ENCODE data around the gene PITPNM3.

PITPNM3 gene

DNA sequence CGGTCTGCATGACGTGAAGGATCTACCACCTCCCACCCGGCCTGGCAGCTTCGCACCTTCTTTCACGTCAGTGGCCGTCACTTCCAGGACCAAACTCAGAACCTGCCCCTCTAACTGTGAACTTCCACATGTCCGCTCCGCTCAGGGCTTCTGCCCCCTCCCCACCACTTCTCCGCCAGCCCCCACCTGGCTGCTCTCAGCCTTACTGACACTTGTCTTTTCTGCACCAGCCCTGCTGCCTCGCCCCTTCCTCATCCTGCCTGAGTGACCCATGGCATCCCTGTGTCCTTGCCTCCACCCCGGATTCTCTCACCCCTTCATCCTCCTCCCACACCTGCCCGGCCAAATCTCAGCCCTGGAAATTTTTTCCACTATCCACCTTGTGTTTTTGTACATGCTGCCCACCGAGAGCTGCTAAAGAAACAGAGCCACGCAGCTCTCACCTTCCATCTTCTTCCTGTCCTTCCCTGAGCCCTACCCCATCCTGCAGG is 97.8 kb downstream of the PITPNM3 start:
- FAIRE-seq: no peak

DNA sequence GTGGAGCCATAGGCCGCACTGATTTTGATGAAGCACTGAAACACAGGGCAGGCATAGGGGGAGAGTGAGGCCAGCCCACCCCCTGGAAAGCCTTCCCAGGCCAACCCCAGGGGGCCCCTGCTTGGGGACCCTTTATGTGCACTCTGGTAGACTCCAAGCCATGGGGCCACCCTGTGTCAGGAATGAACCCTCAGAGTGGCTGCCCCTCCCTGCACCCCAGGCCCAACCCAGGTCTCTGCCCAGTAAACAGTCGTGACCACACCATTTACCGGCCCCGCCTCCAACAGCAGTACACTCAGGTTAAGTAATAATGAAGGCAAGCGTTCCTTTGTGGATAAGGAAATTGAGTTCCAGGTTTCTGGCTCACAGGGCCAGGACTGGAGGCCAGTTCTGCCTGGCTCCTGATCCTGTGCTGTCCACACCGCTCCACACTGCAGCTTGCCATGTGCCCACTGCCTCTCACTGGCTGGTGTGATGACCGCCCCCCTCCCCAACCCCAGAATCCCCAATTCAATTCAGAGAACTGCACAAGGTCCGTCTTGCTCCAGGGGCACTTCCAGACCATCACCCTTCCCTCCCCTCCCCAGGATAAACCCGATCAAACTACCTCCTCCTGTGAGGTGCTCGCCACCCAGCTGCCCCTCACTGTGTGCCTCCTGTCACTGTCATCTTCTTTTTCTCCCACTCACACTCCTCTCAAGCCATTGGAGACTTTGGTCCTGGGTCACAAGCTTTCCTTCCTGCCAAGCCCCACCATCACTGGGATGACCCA is 98.5 kb downstream of the PITPNM3 start:
- FAIRE-seq: no peak

DNA sequence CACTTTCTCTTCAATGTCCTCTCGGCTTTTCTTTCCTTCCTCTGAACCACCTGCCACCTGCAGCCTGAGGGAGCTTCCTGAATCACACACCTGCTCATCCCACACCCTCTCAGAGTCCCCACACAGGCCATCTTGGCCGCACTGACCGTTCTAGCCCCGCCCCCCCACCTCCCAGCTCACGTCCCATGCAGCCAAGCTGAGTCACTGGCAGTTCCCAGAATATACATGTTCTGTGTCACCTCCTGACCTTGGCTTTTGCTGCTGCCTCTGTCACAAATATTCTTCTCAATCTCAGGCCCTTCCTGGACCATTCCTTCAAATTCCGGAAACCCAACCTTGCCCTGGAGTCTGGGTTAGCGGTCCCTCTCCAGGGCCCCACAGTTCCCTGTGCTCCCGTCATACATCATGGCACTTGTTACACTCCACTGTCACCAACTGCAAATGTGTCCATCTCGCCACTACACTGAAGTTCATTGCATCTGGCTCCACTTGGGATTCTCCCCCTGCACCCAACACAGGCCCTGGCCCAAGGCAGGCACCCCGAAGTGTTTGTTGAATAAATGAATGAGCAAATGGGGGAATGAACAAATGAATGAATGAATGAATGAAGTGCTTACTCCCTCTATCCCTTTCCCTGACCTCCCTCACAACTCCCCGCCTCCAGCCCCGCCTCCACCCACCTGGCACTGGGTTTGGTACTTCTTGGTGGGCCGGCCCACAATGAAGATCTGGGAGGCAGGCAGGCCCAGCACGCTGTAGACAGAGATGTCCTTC is 99.3 kb downstream of the PITPNM3 start:
- no peak for FAIRE-seq

GRCh38 chr17:6456321-6456720 is 100.0 kb downstream of the PITPNM3 start:
- FAIRE-seq: no peak

DNA sequence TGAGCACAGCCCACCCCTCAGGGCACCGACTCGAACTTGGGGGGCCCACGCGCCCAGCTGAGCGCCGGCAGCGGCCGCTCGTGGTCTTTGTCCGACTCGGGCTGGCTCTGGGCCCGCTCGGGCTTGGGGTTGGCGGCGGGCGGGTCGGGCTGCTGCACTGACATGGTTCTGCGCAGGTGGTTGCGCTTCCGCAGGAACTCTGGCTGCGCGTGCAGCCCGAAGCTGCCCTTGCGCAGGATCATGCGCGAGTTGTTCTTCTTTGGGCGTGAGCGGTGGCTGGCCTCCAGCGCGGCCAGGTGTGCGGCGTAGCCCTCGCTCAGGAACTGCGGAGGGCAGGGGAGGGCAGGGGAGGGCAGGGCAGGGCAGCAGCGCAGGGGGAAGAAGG is 101.0 kb downstream of the PITPNM3 start:
- no peak for FAIRE-seq

GRCh38 chr17:6454495-6455320 is 101.6 kb downstream of the PITPNM3 start:
- FAIRE-seq: no peak

DNA sequence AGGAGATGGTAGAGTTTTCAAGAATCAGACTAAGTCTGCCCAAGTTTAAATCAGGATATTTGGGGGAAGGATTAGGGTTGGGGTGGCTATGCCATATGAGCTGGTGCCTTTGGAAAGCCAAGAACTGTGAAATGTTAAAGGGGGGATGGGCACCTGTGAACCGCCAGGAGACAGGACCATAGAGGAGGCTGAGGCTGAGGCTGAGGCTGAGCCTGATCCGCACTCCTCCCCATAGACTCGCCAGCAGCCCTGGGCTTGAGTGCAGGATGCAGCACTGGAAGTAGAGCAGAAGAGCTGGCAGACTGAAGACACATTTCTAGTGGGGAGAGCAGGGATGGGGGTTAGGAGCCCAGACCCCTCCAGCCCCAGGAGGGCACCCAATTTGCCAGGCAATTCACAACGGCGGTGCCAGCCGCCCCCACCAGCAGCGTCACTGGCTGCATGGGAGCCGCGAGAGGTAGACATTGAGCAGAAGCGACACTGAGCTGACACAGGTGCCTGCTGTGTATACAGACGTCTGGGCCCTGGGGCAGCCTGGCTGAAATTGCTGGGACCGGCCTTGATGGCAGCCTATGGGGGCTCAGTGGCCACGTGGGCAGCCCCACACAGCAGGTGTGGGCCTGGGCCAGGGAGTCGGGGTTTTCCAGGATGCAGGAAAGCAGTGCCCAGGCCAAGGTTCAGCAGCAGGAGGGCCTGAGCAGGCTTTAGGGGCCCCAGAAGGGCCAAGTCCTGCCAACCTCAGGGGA is 102.9 kb downstream of the PITPNM3 start:
- no peak for FAIRE-seq

GRCh38 chr17:6452471-6453266 is 103.7 kb downstream of the PITPNM3 start:
- FAIRE-seq: no peak

DNA sequence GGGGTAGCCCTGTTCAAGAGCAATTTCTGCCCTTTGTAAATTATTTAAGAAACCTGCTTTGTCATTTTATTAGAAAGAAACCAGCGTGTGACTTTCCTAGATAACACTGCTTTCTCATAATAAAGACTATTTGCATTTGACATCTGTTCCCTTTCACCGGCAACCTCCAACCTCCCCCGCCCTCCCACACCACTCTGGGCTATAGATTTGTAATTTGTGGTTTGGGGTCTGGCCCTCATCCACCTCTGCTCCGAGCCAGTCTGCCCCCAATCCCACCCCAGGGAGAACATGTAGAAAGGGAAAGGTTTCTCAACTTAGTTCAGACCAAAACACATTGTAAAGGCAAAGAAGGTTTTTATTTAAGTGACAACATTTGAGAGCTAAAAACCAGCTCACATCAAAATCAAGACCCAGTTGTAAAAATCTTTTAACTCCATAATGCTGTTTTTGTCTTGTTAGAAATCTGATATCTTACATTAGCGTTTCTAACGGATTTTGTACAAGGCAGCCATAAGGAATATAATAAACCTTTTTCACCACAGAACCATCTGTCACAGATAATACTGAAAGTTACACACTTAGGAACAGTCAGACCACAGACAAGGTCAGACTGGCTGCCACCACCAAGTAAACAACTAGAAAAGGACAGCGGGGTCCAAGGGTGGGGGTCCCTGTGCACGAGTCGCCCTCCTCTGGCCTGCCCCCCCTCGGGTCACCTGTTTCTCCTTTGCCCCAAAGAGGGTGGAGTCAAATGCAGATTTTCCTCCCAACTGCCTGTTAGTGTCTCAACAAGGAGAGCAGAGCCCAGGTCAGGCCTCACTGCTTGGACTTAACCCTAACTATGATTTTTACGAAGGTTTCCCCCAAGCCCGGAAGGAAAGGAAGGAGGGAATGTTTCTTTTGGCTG is 105.2 kb downstream of the PITPNM3 start:
- no peak for FAIRE-seq

- FAIRE-seq: no peak
Observed at GRCh38 chr17:6449307-6449706, 107.0 kb downstream of the PITPNM3 start.

DNA sequence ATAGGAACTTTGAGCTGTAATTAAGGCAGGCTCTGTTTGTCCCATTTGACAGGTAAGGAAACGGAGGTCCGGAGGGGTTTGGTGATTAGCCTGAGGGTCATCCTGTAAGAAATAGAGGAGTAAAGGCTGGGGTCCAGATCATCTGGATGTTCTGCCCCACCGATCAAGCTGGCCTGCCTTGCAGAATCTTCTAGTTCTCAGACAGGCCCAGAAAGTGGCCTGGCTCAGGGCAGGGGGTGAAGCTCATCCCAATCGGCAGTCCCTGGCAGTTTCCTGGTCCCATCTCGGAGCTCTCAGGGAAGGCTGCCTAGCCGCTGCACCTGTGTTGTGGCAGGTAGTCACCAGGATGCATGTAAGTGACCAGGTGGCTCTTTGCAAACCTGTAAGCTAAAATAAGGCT is 107.9 kb downstream of the PITPNM3 start:
- FAIRE-seq: no peak

DNA sequence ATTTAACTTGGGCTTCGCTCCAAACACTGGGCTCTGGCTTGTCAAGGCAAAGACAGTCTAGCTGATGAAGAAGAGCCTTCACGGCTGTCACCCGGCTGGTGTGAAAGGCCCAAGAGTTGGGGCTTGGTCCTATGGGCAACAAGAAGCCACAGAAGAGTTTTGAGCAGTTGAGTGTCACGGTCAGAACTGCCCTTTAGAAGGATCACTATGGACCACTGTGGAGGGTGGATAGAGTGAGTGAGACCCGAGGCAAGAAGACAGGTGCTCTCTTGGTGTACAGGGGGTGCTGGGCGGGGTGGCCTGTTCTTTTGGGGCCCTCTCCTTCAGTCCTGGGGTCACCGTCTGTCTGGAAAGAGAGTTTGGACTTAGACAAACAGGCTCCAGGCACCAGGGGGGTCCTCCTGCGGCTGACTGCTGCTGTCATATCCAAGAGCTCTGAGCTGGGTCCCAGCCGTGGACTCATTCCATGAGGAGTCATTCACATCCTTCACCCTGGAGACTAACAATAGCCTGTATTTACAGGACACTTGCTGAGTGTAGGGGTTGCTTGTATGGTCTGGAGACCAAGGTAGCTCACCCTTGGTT is 109.7 kb downstream of the PITPNM3 start:
- FAIRE-seq: no peak

- FAIRE-seq: no peak
Observed at GRCh38 chr17:6444571-6445335, 111.6 kb downstream of the PITPNM3 start.

DNA sequence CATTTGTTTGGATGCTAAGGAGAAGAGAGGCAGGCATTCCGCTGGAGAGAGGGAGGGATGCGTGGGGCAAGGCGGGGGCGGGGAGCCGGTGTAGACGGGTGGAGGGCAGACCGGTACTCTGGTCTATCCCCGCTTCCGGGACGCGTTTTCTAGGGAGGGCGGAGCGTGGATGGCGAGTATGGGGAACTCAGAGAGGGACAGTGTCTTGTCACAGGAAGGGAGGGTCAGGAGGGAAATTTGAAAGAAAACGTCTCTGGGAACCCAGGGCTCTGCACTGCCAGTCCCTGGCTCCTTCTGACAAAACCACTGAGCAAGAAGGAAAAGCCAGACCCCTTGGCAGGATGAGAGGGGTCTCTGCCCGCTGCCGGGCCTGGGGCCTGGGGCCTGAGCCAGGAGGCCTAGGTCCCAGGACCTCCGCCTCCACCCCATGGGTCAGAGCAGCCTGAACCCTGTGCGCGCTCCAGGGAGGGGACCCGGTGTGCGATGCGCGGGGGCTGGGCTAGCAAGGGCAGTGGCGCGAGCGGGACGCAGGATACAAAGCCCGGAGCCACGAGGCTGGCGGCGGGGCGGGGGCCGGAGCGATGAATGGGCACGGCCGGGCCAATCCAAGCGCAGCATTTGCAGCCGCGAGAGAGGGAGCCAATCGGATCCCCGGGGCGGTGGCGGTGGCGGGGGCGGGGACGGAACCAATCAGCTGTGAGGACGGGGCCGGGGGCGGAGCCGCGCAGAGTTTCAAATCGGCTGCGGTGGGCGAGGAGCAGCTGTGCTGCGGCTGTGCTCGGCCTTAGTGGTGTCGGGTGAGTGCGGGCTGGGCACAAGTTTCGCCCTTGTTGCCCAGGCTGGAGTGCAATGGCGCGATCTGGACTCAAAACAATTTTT is 112.4 kb downstream of the PITPNM3 start, which contains the start of gene PIMREG:
PIMREG (plus strand) TSS at position 764 of the 879 bp plus-strand sequence. CDS start 656 bp downstream, outside the sequence.
- no peak for FAIRE-seq

- FAIRE-seq: no peak
Observed at GRCh38 chr17:6442775-6443174, 113.6 kb downstream of the PITPNM3 start.

GRCh38 chr17:6439951-6440350 is 116.4 kb downstream of the PITPNM3 start:
- FAIRE-seq: no peak

GRCh38 chr17:6437956-6438355 is 118.4 kb downstream of the PITPNM3 start:
- no peak for FAIRE-seq

DNA sequence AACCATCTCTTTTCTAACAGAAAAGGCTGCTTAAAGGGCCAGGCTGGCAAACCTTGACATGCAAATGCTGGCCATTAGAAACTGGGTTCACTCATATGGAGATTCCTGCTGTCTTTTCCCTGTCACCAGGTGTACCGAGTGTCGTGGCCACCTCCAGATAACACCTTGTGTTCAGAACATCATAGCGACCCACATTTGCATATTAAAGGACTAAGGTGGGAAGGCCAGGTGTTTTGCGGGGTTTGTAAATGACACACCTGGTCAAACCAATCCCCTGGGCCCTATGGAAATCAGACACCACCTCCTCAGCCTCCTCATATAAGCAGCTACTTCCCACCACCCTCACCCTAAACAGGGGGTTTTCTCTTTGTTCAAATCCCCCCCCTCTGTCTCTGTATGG is 118.9 kb downstream of the PITPNM3 start:
- FAIRE-seq: no peak
